T-cell (primary cell): ENCODE measurements around the gene MCF2L2. TPM values are rescaled to one million over a fixed set of nuclear protein-coding genes. Genes with fewer than 3 reads are reported as not detected.

Experiments
- ATAC-seq, 4 experiments: fragments of 200-7000 bp in 3 of 4; fragments of 150-1000 bp in 1 of 4; cut with Tn5 transposase; replicated peaks in 1 of 4; 1 replicate in 3 of 4; 2 replicates in 1 of 4; pipeline ENCODE4 v1.10.0; 2021; ENCODE audit warnings: moderate library complexity in 3 of 4, mild to moderate bottlenecking in 2 of 4, moderate number of reproducible peaks in 1 of 4
- CTCF ChIA-PET, 2 donors: fragments of 300-600 bp; sonication (Branson Sonifier 250); formaldehyde crosslinking; loops; one replicate each; lab custom pipeline; 2022; ENCODE audit warnings: antibody characterized with exemption in 2 of 2; lab: Charles Lee
- POLR2A ChIA-PET, 2 donors: fragments of 300-600 bp; sonication (Branson Sonifier 250); formaldehyde crosslinking; loops; one replicate each; lab custom pipeline; 2022; ENCODE audit warnings: antibody characterized with exemption in 2 of 2; lab: Charles Lee
- DNase-seq, 35 experiments: peaks; one replicate each; pipeline versions ENCODE4 v3.0.0 to v3.0.0-alpha.2; 2013 to 2023
- H3K27ac ChIP-seq: one replicate; pipeline ENCODE4 v1.5.1; 2013; ENCODE audit warnings: low read length
- H3K27me3 ChIP-seq, 2 experiments: replicated peaks in 1 of 2; 1 replicate in 1 of 2; 2 replicates in 1 of 2; pipeline versions ENCODE4 v1.6.1 to v1.7.0; 2013; ENCODE audit warnings: low read length in 1 of 2, mixed read lengths in 1 of 2; ENCODE audit not compliant: control insufficient read depth in 2 of 2, insufficient read depth in 2 of 2; ENCODE audit errors: extremely low read depth in 1 of 2
- H3K36me3 ChIP-seq, 2 donors: 1 replicate in 1 of 2; 2 replicates in 1 of 2; pipeline versions ENCODE4 v1.6.1 to v1.7.0; 2013; ENCODE audit warnings: low read length in 1 of 2; ENCODE audit not compliant: control insufficient read depth in 2 of 2, insufficient read depth in 1 of 2; ENCODE audit errors: extremely low read depth in 1 of 2
- H3K4me1 ChIP-seq, 2 experiments: 1 replicate in 1 of 2; 2 replicates in 1 of 2; pipeline versions ENCODE4 v1.6.1 to v1.7.0; 2013; ENCODE audit warnings: low read length in 2 of 2, mixed read lengths in 1 of 2; ENCODE audit not compliant: insufficient read depth in 2 of 2, control insufficient read depth in 1 of 2; ENCODE audit errors: extremely low read depth in 1 of 2
- H3K4me3 ChIP-seq, 2 donors: 1 replicate in 1 of 2; 2 replicates in 1 of 2; pipeline versions ENCODE4 v1.5.1 to v1.7.0; 2013; ENCODE audit warnings: mild to moderate bottlenecking in 2 of 2, low read length in 1 of 2, moderate library complexity in 1 of 2; ENCODE audit not compliant: control insufficient read depth in 1 of 2; ENCODE audit errors: extremely low read depth in 1 of 2
- H3K9me3 ChIP-seq: 2 replicates; pipeline ENCODE4 v1.7.0; 2013
- H3K27ac Mint-ChIP-seq, 2 donors: one replicate each; pipeline ENCODE4 v1.8.0; 2020 to 2021; ENCODE audit warnings: mild to moderate bottlenecking in 2 of 2, mixed read lengths in 2 of 2
- H3K27me3 Mint-ChIP-seq, 2 donors: one replicate each; pipeline ENCODE4 v1.8.0; 2021 to 2022; ENCODE audit warnings: mixed read lengths in 2 of 2
- H3K36me3 Mint-ChIP-seq: one replicate; pipeline ENCODE4 v1.8.0; 2021; ENCODE audit warnings: mixed read lengths
- H3K4me1 Mint-ChIP-seq, 3 donors: one replicate each; pipeline ENCODE4 v1.8.0; 2020 to 2022; ENCODE audit warnings: mixed read lengths in 3 of 3, mild to moderate bottlenecking in 1 of 3
- H3K4me3 Mint-ChIP-seq, 3 donors: one replicate each; pipeline ENCODE4 v1.8.0; 2020 to 2022; ENCODE audit warnings: mild to moderate bottlenecking in 3 of 3, mixed read lengths in 3 of 3, moderate library complexity in 3 of 3
- H3K9me3 Mint-ChIP-seq, 3 donors: one replicate each; pipeline ENCODE4 v1.8.0; 2020 to 2022; ENCODE audit warnings: mixed read lengths in 3 of 3
- whole genome bisulfite sequencing: methylation state at CpG from one replicate; pipeline ENCODE4 v1.1.5; 2013; ENCODE audit warnings: missing lambda C conversion rate; ENCODE audit not compliant: insufficient coverage; 5-methylcytosine and 5-hydroxymethylcytosine counted together
- total RNA-seq, 35 experiments: library from RNA in 6 of 35; stranded (reverse) in 6 of 35; fragments of 120-200 nt in 1 of 35; gene quantifications; one replicate each; pipeline versions ENCODE4 v1.2.1 to v1.2.4 and lab custom pipeline; 2013 to 2026

The MCF2L2 gene
- total RNA-seq, 5 donors from 2014 or later (not counting 1 experiment from before 2014, with no cell fraction given), result 4.8 to 8.1 (median 5.9) TPM

DNA sequence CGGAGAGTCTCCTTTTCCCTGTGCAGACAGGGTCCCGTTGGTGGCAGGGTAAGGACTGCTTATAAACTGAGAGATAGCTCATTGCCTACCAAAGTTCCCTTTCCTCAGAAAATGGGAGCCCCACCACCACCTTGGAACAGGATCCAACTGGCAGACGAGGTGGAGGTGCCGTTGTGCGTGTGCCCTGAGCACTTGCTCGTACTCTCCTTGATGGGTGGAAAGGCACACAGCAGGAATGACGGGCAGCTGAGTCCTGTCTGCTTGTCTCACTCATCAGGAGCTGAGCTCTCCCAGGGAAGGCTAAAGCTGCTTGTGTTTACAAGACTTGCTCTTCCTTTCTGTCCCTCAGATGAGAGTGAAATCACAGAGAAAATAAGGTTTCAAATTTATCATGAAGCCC, 114.7 kb downstream of the MCF2L2 start:
- CTCF ChIA-PET, result no interaction called here
- H3K4me3 Mint-ChIP-seq, result no peak overlapping the region
- no peak overlapping the region for H3K27ac Mint-ChIP-seq
- H3K36me3 ChIP-seq, result peaks cover 0 to 6% of the 10 kb centered on the region in 2 donors
- no peak overlapping the region for H3K27ac ChIP-seq
- POLR2A ChIA-PET, result interaction anchor here in 1 of 2 donors (0.6 kb wide), 1 partner anchor 27 kb away, joined by 3 read pairs; no protein-coding TSS in a partner anchor
- no peaks in the 10 kb centered on the region for H3K9me3 Mint-ChIP-seq
- H3K4me1 ChIP-seq, result peaks cover 0 to 1% of the 10 kb centered on the region in 2 experiments
- no peak overlapping the region for H3K4me3 ChIP-seq
- H3K36me3 Mint-ChIP-seq, result peaks cover 32% of the 10 kb centered on the region
- peaks cover 0 to 5% of the 10 kb centered on the region in 2 experiments for H3K27me3 ChIP-seq
- H3K9me3 ChIP-seq, result no peaks in the 10 kb centered on the region
- ATAC-seq, result no peak
- DNase-seq, result no peak
- peaks cover under 1 to 6% (median 1%) of the 10 kb centered on the region in 3 donors for H3K4me1 Mint-ChIP-seq
- 95% methylated on average over 5 of the region's 7 CpGs for WGBS
- no peaks in the 10 kb centered on the region for H3K27me3 Mint-ChIP-seq

DNA sequence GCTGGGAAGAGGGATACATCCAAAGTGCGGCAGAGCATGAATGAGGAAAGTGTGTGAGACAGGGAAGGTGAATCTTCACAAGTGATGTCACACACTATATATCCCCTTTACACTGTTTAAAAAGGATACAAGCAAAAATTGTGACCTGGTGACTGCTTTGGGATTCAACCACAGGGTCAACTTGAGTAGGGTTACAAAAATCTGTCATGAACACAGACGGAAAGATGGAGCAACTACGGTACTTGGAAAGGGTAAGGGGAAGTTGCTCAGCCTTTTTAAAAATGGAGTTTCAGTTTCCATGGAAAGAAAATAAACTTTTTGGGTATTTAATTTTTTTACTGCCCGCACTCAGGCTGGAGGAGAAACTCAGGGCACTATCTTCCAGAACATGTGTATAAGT, 115.1 kb downstream of the MCF2L2 start:
- Mint-ChIP-seq H3K36me3 (peaks cover 32% of the 10 kb centered on the region), H3K27me3 (no peaks in the 10 kb centered on the region), H3K27ac (no peak overlapping the region), H3K4me1 (peaks cover 0 to 2% (median 0%) of the 10 kb centered on the region in 3 donors), H3K4me3 (no peak overlapping the region), H3K9me3 (no peaks in the 10 kb centered on the region)
- no peak for DNase-seq
- Histone ChIP-seq H3K27me3 (peaks cover 0 to 5% of the 10 kb centered on the region in 2 experiments), H3K9me3 (no peaks in the 10 kb centered on the region), H3K36me3 (peaks cover 0 to 6% of the 10 kb centered on the region in 2 donors), H3K27ac (no peak overlapping the region), H3K4me1 (no peaks in the 10 kb centered on the region), H3K4me3 (no peak overlapping the region)
- ChIA-PET POLR2A (no interaction called here), CTCF (no interaction called here)
- no peak for ATAC-seq
- WGBS, result no CpG with 5 or more reads among the region's 4 CpGs

DNA sequence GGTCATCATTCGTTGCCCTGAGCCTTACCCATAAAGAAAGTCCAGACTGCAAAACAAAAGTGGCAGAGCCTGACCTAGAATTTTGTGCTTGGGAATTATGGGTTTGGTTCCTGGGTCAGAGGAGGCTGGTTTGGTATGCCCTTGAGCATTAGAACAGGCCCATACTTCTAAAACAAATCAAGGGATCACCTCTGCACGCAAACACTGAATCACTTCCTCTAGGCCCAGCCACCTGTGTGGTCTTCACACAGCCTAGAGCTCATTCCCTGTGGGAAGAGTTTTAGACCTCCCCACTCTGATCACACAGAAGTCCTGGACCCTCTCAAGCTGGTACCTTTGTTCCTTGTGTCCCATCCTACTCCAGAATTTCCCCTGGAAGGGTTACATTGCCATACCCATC, 116.0 kb downstream of the MCF2L2 start:
- peaks cover 0 to under 1% of the 10 kb centered on the region in 2 experiments for H3K27me3 ChIP-seq
- H3K36me3 ChIP-seq, result peaks cover 0 to 6% of the 10 kb centered on the region in 2 donors
- no peaks in the 10 kb centered on the region for H3K4me1 ChIP-seq
- ChIA-PET POLR2A (no interaction called here), CTCF (interaction anchor here in 1 of 2 donors (0.5 kb wide), 1 partner anchor 597 kb away, joined by 3 read pairs; no protein-coding TSS in a partner anchor)
- Mint-ChIP-seq H3K4me1 (no peaks in the 10 kb centered on the region), H3K4me3 (no peak overlapping the region), H3K27ac (no peak overlapping the region), H3K27me3 (no peaks in the 10 kb centered on the region), H3K36me3 (peaks cover 25% of the 10 kb centered on the region), H3K9me3 (no peaks in the 10 kb centered on the region)
- DNase-seq (no peak), ATAC-seq (no peak)
- 80% methylated on average over 1 of the region's 2 CpGs for WGBS
- no peak overlapping the region for H3K27ac ChIP-seq
- no peak overlapping the region for H3K4me3 ChIP-seq
- H3K9me3 ChIP-seq, result no peaks in the 10 kb centered on the region

- no peak overlapping the region for H3K27ac Mint-ChIP-seq
- H3K4me3 Mint-ChIP-seq, result no peak overlapping the region
- H3K4me1 ChIP-seq, result peaks cover 0 to 2% of the 10 kb centered on the region in 2 experiments
- H3K9me3 ChIP-seq, result no peaks in the 10 kb centered on the region
- peaks cover 4 to 8% (median 8%) of the 10 kb centered on the region in 3 donors for H3K4me1 Mint-ChIP-seq
- ChIA-PET CTCF (no interaction called here), POLR2A (interaction anchor here in 1 of 2 donors (0.6 kb wide), 1 partner anchor 613 kb away, joined by 3 read pairs; no protein-coding TSS in a partner anchor)
- no peak for DNase-seq
- no peaks in the 10 kb centered on the region for H3K9me3 Mint-ChIP-seq
- no peaks in the 10 kb centered on the region for H3K27me3 ChIP-seq
- H3K27ac ChIP-seq, result no peak overlapping the region
- H3K27me3 Mint-ChIP-seq, result no peaks in the 10 kb centered on the region
- no peak overlapping the region for H3K4me3 ChIP-seq
- peaks cover 0 to 3% of the 10 kb centered on the region in 2 donors for H3K36me3 ChIP-seq
- ATAC-seq, result no peak
- H3K36me3 Mint-ChIP-seq, result peaks cover 21% of the 10 kb centered on the region
- WGBS, result no CpG with 5 or more reads among the region's 3 CpGs
These were observed 117.5 kb downstream of the MCF2L2 start for GRCh38 chr3:183310936-183311335.

DNA sequence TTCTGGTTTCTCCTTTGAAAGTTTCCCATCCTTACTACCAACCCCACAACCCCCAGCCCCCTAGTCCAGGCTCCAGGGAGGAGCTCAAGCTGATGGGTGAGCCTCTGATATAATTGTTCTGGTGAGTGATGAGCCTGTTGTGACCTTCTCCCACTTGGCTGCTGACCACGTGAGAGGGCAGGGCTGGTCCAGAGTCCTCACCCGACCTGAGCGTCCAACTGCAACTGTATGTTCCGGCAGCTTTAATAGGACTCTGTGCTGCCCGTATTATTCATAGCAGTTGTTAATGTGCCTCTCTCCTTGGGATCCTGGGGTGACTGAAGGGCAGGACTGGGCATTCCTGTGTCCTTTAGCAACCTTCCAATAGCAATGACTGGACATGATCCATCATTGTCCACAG, 119.1 kb downstream of the MCF2L2 start:
- ATAC-seq (no peak), DNase-seq (no peak)
- POLR2A ChIA-PET, result no interaction called here
- 94% methylated on average over 4 of the region's 5 CpGs for WGBS
- Histone ChIP-seq H3K27ac (no peak overlapping the region), H3K9me3 (no peaks in the 10 kb centered on the region), H3K27me3 (no peaks in the 10 kb centered on the region), H3K36me3 (peaks cover 0 to 3% of the 10 kb centered on the region in 2 donors), H3K4me1 (peaks cover 0 to 2% of the 10 kb centered on the region in 2 experiments), H3K4me3 (no peak overlapping the region)
- CTCF ChIA-PET, result no interaction called here
- Mint-ChIP-seq H3K9me3 (no peaks in the 10 kb centered on the region), H3K27ac (no peak overlapping the region), H3K4me1 (peaks cover 4 to 8% (median 8%) of the 10 kb centered on the region in 3 donors), H3K27me3 (no peaks in the 10 kb centered on the region), H3K36me3 (peaks cover 17% of the 10 kb centered on the region), H3K4me3 (no peak overlapping the region)

DNA sequence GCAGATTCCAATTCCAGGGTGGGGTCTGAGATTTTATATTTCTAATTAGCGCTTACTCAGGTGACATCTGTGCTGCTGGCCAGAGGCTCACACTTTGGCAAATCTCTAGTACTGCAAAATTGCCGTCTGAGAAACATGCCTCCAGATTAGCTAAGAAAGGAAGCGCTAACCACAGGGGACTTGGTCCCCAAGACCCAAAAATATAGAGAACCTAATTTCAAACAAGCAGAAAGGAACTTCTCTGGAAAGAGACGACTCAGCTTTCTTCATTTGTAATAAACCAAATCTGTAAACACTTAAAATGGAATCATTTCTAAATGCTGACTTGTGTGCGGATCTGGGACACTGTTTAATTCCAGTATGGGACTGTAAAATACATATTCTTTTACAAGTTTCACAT, 119.7 kb downstream of the MCF2L2 start:
- 75% methylated on average over 2 of the region's 5 CpGs for WGBS
- H3K36me3 Mint-ChIP-seq, result peaks cover 17% of the 10 kb centered on the region
- H3K36me3 ChIP-seq, result peaks cover 0 to 3% of the 10 kb centered on the region in 2 donors
- peaks cover 4 to 8% (median 8%) of the 10 kb centered on the region in 3 donors for H3K4me1 Mint-ChIP-seq
- H3K4me3 ChIP-seq, result no peak overlapping the region
- H3K27ac Mint-ChIP-seq, result no peak overlapping the region
- H3K9me3 ChIP-seq, result no peaks in the 10 kb centered on the region
- H3K27me3 Mint-ChIP-seq, result no peaks in the 10 kb centered on the region
- H3K9me3 Mint-ChIP-seq, result no peaks in the 10 kb centered on the region
- H3K27ac ChIP-seq, result no peak overlapping the region
- peaks cover 0 to 2% of the 10 kb centered on the region in 2 experiments for H3K4me1 ChIP-seq
- H3K4me3 Mint-ChIP-seq, result no peak overlapping the region
- ATAC-seq (no peak), DNase-seq (no peak)
- ChIA-PET POLR2A (no interaction called here), CTCF (interaction anchor here in 1 of 2 donors (0.6 kb wide), 1 partner anchor 952 kb away, joined by 3 read pairs; no protein-coding TSS in a partner anchor)
- H3K27me3 ChIP-seq, result no peaks in the 10 kb centered on the region
